ENCODE measurements around the gene PCSK4. TPM values are rescaled to one million over a fixed set of nuclear protein-coding genes. Genes with fewer than 3 reads are reported as not detected.

Gene PCSK4
- total RNA-seq, 1 donor from 2014 or later, result 7.4 TPM

DNA sequence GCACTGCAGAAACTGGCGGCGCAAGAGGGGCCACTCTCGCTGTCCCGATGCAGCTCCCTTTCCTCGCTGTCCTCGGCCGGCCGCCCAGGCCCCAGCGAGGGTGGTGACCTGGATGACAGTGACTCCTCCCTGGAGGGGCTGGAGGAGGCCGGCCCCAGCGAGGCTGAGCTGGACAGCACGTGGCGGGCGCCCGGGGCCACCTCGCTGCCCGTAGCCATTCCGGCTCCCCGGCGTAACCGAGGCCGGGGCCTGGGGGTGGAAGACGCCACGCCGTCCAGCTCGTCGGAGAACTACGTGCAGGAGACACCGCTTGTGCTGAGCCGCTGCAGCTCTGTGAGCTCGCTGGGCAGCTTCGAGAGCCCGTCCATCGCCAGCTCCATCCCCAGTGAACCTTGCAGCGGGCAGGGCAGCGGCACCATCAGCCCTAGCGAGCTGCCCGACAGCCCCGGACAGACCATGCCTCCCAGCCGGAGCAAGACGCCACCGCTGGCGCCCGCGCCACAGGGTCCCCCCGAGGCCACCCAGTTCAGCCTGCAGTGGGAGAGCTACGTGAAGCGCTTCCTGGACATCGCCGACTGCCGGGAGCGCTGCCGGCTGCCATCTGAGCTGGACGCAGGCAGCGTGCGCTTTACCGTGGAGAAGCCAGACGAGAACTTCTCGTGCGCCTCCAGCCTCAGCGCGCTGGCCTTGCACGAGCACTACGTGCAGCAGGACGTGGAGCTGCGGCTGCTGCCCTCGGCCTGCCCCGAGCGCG is 23.5 kb downstream of the PCSK4 start:
- Histone ChIP-seq H3K9me3 (no peaks in the 10 kb centered on the region), H3K4me1 (peaks cover 61% of the 10 kb centered on the region), H3K4me3 (no peak overlapping the region), H3K36me3 (no peaks in the 10 kb centered on the region), H3K27me3 (ENCODE audit: low read depth) (peaks cover 64% of the 10 kb centered on the region), H3K27ac (no peak overlapping the region)
- ATAC-seq (no peak), DNase-seq (no peak)
- intact Hi-C loops (cut with DNase I), result no loop called here
- no peak for TF ChIP-seq CTCF (IDR thresholded peaks at IDR 0.05)

- intact Hi-C loops (cut with DNase I), result no loop called here
- Histone ChIP-seq H3K27me3 (ENCODE audit: low read depth) (peaks cover 58% of the 10 kb centered on the region), H3K27ac (no peak overlapping the region), H3K9me3 (no peaks in the 10 kb centered on the region), H3K36me3 (no peaks in the 10 kb centered on the region), H3K4me3 (no peak overlapping the region), H3K4me1 (peaks cover 55% of the 10 kb centered on the region)
- DNase-seq, result no peak
- no peak for TF ChIP-seq CTCF (IDR thresholded peaks at IDR 0.05)
- no peak for ATAC-seq
Measured at GRCh38 chr19:1466018-1466460, 24.1 kb downstream of the PCSK4 start.

DNA sequence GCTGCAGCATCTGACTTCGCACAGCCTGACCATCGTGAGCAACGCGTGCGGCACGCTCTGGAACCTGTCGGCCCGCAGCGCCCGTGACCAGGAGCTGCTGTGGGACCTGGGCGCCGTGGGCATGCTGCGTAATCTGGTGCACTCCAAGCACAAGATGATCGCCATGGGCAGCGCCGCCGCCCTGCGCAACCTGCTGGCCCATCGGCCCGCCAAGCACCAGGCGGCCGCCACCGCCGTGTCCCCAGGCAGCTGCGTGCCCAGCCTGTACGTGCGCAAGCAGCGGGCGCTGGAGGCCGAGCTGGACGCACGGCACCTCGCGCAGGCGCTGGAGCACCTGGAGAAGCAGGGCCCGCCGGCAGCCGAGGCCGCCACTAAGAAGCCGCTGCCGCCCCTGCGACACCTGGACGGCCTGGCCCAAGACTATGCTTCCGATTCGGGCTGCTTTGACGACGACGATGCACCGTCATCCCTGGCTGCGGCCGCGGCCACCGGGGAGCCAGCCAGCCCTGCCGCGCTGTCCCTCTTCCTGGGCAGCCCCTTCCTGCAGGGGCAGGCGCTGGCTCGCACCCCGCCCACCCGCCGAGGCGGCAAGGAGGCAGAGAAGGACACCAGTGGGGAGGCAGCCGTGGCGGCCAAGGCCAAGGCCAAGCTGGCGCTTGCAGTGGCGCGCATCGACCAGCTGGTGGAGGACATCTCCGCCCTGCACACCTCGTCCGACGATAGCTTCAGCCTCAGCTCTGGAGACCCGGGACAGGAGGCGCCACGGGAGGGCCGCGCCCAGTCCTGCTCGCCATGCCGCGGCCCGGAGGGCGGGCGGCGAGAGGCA is 24.7 kb downstream of the PCSK4 start:
- Histone ChIP-seq H3K36me3 (no peaks in the 10 kb centered on the region), H3K27me3 (ENCODE audit: low read depth) (peaks cover 51% of the 10 kb centered on the region), H3K4me3 (no peak overlapping the region), H3K4me1 (peaks cover 49% of the 10 kb centered on the region), H3K27ac (no peak overlapping the region), H3K9me3 (no peaks in the 10 kb centered on the region)
- intact Hi-C loops (cut with DNase I), result no loop called here
- peak; percentile 54 for TF ChIP-seq CTCF (IDR thresholded peaks at IDR 0.05)
- ATAC-seq, result peak; percentile 48 to 61
- DNase-seq, result no peak

GRCh38 chr19:1461862-1462261 is 28.3 kb downstream of the PCSK4 start:
- no peak for TF ChIP-seq CTCF (IDR thresholded peaks at IDR 0.05)
- ATAC-seq (no peak), DNase-seq (no peak)
- H3K4me3 ChIP-seq, result no peak overlapping the region
- no peaks in the 10 kb centered on the region for H3K9me3 ChIP-seq
- no peak overlapping the region for H3K27ac ChIP-seq
- H3K36me3 ChIP-seq, result no peaks in the 10 kb centered on the region
- H3K27me3 ChIP-seq (ENCODE audit: low read depth), result peaks cover 38% of the 10 kb centered on the region
- peaks cover 24% of the 10 kb centered on the region for H3K4me1 ChIP-seq
- intact Hi-C loops (cut with DNase I), result no loop called here

- no peak for DNase-seq
- intact Hi-C loops (cut with DNase I), result no loop called here
Measured at GRCh38 chr19:1460033-1460995, 29.8 kb downstream of the PCSK4 start.

More at GRCh38 chr19:1460033-1460995, 29.8 kb downstream of the PCSK4 start:
- no peak for TF ChIP-seq CTCF (IDR thresholded peaks at IDR 0.05)
- H3K27me3 ChIP-seq (ENCODE audit: low read depth), result peaks cover 38% of the 10 kb centered on the region
- no peak overlapping the region for H3K27ac ChIP-seq
- no peak overlapping the region for H3K4me3 ChIP-seq
- ATAC-seq, result no peak
- peaks cover 23% of the 10 kb centered on the region for H3K4me1 ChIP-seq
- no peaks in the 10 kb centered on the region for H3K9me3 ChIP-seq
- no peaks in the 10 kb centered on the region for H3K36me3 ChIP-seq

Data from lower lobe of right lung (tissue), 2 donors.